ENCODE results near the gene RGS2. TPM values are rescaled to one million over a fixed set of nuclear protein-coding genes. Genes with fewer than 3 reads are reported as not detected.

Gene RGS2
- total and polyA plus RNA-seq, 5 experiments from 2014 or later, result 9.7 to 74.8 (median 19.3) TPM

DNA sequence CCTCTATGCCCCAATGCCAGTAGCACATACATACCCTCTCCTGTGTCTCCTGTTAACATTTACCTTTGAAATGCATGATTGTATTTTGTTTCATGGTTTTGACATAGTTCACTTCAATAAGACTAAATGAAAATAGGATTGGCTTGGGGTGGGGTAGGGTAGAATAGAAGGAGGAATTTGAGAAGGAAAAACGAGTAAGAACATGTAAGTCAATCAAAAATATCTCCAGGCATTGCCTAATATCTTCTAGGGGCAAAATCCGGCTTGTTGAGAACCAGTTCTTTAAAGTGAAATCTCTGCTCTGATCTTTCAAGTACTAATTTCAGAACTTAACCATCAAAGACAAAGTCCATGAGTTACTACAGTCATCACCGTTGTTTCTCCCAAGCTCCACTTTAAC is 31.8 kb upstream of the RGS2 start:
- POLR2A ChIA-PET, result no interaction called here
- Mint-ChIP-seq H3K27ac (no peak overlapping the region), H3K4me3 (no peak overlapping the region), H3K9me3 (peaks cover 0 to 5% (median 2%) of the 10 kb centered on the region in 9 donors), H3K4me1 (no peaks in the 10 kb centered on the region), H3K36me3 (no peaks in the 10 kb centered on the region), H3K27me3 (peaks cover 0 to 8% (median 4%) of the 10 kb centered on the region in 5 donors)
- ATAC-seq (no peak), DNase-seq (no peak)

DNA sequence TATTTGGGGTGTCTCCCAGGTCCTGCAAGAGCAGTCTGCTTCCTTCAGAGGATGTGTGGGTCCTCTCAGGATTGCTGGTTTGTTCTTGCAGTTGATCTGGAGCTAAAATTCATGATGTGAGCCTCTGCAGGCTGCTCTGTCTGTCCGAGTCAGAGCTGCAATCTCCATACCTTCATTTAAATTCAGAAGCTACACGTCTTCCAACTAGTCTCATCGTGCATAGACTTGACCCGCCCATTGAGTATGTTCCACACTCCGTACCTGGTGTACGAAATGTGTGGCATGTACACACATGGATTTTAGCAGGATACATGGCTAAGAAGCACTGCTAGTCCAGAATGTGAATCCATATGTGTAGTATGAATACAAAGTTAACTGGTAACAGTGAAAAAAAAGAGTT is 25.0 kb upstream of the RGS2 start:
- Mint-ChIP-seq H3K36me3 (no peaks in the 10 kb centered on the region), H3K4me3 (no peak overlapping the region), H3K4me1 (no peaks in the 10 kb centered on the region), H3K27me3 (peaks cover 11 to 39% (median 21%) of the 10 kb centered on the region in 5 donors), H3K9me3 (peaks cover 0 to 5% (median 2%) of the 10 kb centered on the region in 9 donors), H3K27ac (no peak overlapping the region)
- ATAC-seq (no peak), DNase-seq (no peak)
- POLR2A ChIA-PET, result no interaction called here

DNA sequence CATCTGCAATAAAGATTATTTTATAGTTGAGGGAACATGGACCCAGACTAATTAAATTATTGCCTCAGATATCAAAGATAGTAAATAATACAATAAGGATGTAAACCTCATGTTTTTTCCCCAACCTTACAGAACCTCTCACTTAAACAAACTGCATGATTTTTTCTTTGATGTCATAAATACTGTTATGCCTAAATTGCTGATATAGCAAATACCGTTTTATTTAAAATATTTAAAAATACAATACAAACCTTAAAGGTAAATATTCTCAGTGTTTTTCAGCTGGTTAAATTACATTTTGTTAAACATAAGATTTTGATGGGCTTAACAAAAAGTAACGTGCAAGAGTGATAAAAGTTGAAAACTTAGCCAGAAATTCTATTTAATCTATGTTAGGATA is 24.4 kb upstream of the RGS2 start:
- Mint-ChIP-seq H3K27ac (no peak overlapping the region), H3K4me1 (no peaks in the 10 kb centered on the region), H3K9me3 (peaks cover 0 to 5% (median under 1%) of the 10 kb centered on the region in 9 donors), H3K4me3 (no peak overlapping the region), H3K27me3 (peaks cover 11 to 39% (median 20%) of the 10 kb centered on the region in 5 donors), H3K36me3 (no peaks in the 10 kb centered on the region)
- DNase-seq (no peak), ATAC-seq (no peak)
- POLR2A ChIA-PET, result no interaction called here

DNA sequence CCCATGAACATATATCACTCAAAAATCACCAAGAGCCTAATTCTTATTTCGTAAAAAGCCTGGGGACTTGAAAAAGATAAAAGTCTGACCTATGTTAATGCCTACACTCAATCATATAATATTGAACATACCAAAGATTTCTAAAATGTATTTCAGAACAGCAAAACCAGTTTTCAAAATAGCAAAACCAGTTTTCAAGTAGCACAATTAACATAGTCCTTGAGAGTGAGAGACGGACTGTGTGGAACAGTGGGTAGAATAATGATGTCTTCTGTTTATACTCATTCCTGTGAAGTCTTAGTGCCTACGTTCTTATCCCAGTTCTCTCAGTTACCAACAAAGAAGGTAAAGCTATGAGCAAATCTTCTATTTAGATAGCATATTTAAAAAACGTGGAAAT is 22.3 kb upstream of the RGS2 start:
- Mint-ChIP-seq H3K27me3 (peaks cover 11 to 38% (median 20%) of the 10 kb centered on the region in 5 donors), H3K4me3 (no peak overlapping the region), H3K36me3 (no peaks in the 10 kb centered on the region), H3K4me1 (no peaks in the 10 kb centered on the region), H3K9me3 (no peaks in the 10 kb centered on the region), H3K27ac (no peak overlapping the region)
- DNase-seq (no peak), ATAC-seq (no peak)
- POLR2A ChIA-PET, result no interaction called here

DNA sequence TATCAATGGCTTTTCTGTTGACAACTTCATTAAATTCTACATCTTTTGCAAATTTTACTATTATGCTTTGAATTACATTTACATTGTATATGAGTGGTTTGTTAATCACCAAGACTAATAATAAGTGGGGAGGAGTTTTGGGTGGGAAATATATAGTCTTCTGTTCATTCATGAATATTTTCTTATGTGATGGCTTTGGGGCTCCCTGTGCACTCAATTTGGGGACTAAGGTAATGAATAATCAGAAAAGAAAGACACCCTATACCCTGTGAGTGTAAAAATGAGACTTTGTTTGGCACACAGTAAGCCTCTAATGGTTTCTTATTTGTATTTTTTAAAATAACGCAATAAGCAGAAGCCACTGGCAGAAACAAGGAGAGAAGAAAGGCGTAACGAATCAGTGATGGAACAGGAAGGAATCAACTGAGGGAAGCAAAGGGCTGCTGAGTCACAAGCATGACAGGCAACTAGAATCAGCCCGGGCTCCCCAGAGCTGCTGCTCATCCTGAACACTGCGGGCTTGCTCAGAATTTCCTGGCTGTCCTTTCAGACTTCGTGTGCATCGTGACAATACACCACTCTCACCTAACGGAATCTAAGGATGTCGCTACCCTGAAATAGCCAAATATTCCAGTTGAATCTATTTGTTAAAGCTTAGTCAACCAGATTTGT is 20.8 kb upstream of the RGS2 start:
- Mint-ChIP-seq H3K4me3 (no peak overlapping the region), H3K36me3 (no peaks in the 10 kb centered on the region), H3K9me3 (no peaks in the 10 kb centered on the region), H3K27ac (no peak overlapping the region), H3K4me1 (no peaks in the 10 kb centered on the region), H3K27me3 (peaks cover 6 to 23% (median 12%) of the 10 kb centered on the region in 5 donors)
- ATAC-seq (no peak), DNase-seq (no peak)
- POLR2A ChIA-PET, result no interaction called here

DNA sequence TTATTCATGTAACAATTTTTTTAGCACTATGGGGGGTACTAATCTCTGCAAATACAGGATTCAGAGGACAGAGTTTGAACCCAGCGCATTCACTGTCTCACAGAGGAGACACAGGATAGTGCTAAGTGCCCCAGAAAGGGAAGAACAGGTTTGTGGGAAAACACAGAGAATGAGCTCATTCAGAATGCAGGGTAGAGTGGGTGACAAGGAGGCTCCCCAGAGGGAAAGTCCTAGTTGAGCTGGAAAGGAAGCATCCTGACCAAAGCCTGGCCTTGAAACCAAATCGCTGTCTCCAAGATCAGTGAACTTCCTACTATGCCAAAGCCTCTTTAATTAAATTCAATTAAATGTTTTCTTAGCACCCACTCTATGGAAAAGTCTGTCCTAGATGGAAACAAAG is 19.0 kb upstream of the RGS2 start:
- no peak for DNase-seq
- H3K9me3 Mint-ChIP-seq, result no peaks in the 10 kb centered on the region
- H3K36me3 Mint-ChIP-seq, result no peaks in the 10 kb centered on the region
- ATAC-seq, result no peak
- no peaks in the 10 kb centered on the region for H3K4me1 Mint-ChIP-seq
- no peak overlapping the region for H3K4me3 Mint-ChIP-seq
- POLR2A ChIA-PET, result interaction anchor here (0.6 kb wide), 1 partner anchor 201 kb away, joined by 3 read pairs; no protein-coding TSS in a partner anchor
- peaks cover 5 to 11% (median 8%) of the 10 kb centered on the region in 5 donors for H3K27me3 Mint-ChIP-seq
- H3K27ac Mint-ChIP-seq, result no peak overlapping the region

DNA sequence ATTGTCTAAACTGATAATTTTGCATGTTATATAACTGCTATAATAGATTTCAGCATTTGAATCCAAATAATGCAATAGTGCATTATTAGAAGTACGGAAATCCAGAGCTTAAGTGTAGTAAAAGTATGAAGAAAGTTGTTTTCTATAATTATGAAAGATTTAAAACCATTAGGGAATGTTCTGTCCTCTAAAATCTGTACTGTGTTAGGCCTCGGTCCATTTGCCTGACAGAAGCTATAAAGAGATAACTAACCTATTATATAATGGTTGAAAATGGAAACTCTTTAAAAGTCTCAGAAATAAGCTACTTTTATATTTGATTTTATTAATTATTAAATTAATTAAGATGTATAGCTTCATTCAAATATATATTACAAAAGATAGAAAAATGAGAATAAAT is 16.2 kb upstream of the RGS2 start:
- Mint-ChIP-seq H3K4me1 (no peaks in the 10 kb centered on the region), H3K27ac (no peak overlapping the region), H3K9me3 (no peaks in the 10 kb centered on the region), H3K4me3 (no peak overlapping the region), H3K36me3 (no peaks in the 10 kb centered on the region), H3K27me3 (peaks cover 0 to 8% (median 5%) of the 10 kb centered on the region in 5 donors)
- DNase-seq (no peak), ATAC-seq (no peak)
- POLR2A ChIA-PET, result no interaction called here

DNA sequence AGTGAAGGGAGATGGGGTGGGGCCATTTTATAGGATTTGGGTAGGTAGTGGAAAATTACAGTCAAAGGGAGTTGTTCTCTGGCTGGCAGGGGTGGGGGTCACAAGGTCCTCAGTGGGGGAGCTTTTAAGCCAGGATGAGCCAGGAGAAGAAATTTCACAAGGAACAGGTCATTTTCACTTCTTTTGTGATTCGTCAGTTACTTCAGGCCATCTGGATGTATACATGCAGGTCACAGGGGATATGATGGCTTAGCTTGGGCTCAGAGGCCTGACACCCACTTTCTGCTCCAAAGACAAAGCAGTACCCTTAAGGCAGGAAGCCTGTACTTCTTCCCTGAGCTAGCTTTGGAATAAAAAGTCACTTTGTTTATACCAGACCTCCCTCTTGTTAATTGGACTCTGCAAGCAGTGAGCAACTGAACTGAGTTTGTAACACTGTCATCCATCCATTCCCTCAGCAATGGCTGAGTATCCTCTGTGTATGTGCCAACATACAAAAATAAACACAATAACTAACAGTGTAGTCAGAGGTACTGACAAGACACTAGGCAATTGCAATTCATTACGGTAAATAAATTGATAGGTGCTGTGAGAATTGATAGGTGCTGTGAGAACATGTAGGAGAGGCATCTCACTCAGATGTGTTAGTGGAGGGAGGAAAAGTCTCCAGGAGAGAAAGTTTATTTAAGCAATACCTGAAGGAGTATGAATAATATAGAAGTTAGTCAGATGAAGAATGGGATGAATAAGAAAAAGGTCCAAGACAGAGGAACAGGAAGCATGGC is 14.7 kb upstream of the RGS2 start:
- POLR2A ChIA-PET, result no interaction called here
- H3K27ac Mint-ChIP-seq, result peak overlapping the region in 1 of 10 donors; percentile 4
- DNase-seq (no peak), ATAC-seq (no peak)
- no peaks in the 10 kb centered on the region for H3K9me3 Mint-ChIP-seq
- H3K4me1 Mint-ChIP-seq, result no peaks in the 10 kb centered on the region
- peaks cover 0 to 4% (median 0%) of the 10 kb centered on the region in 5 donors for H3K27me3 Mint-ChIP-seq
- H3K4me3 Mint-ChIP-seq, result no peak overlapping the region
- no peaks in the 10 kb centered on the region for H3K36me3 Mint-ChIP-seq

DNA sequence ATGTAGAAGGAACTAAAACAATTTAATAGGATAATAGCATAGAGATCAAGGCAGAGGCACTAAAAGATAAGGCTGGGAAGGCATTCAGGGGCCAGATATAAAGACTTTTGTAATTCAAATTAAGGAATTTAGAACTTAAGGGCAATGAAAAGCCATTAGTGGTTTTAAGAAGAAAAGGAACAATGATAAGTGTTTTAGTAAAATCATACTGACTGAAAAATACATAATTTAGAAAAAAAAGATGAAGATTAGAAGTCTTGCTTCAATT is 14.1 kb upstream of the RGS2 start:
- Mint-ChIP-seq H3K9me3 (no peaks in the 10 kb centered on the region), H3K4me1 (no peaks in the 10 kb centered on the region), H3K27ac (peak overlapping the region in 1 of 10 donors; percentile 4), H3K27me3 (peaks cover 0 to 4% (median 2%) of the 10 kb centered on the region in 5 donors), H3K4me3 (no peak overlapping the region), H3K36me3 (no peaks in the 10 kb centered on the region)
- POLR2A ChIA-PET, result no interaction called here
- DNase-seq (no peak), ATAC-seq (no peak)

DNA sequence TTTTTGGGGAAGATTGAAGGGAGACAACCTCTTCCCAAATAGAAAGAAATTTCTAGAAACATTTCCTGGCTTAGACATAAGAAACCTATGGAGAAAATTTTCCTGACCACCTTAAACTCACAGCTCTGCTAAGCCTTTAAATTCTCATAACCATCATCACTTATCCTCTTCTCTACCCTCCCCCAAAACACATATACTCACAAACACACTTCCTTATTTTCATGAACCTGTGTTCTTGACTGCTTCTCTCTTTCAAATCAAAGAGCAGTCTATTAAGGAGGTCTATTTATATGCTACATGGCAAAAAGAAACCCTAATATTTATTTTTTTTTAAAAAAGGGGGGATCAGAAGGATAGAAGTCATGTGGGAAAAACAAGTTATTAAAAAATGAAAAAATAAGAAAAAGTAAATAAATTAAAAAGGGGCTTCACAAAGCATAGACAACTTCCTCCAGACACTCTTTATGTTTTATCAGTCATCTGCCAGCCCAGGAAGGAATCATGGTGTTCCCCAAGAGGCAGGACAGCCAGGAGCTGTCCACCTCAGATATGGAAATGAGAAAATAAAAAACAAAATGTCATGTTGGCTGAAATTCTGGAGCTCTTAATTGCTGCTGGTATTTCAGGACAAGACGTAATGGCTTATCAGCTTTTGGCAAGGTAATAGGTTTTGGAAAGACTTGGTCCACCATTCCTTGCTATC is 12.8 kb upstream of the RGS2 start:
- Mint-ChIP-seq H3K27me3 (peaks cover 0 to 4% (median 2%) of the 10 kb centered on the region in 5 donors), H3K36me3 (no peaks in the 10 kb centered on the region), H3K27ac (no peak overlapping the region), H3K4me3 (no peak overlapping the region), H3K4me1 (no peaks in the 10 kb centered on the region), H3K9me3 (no peaks in the 10 kb centered on the region)
- POLR2A ChIA-PET, result no interaction called here
- DNase-seq (no peak), ATAC-seq (no peak)

DNA sequence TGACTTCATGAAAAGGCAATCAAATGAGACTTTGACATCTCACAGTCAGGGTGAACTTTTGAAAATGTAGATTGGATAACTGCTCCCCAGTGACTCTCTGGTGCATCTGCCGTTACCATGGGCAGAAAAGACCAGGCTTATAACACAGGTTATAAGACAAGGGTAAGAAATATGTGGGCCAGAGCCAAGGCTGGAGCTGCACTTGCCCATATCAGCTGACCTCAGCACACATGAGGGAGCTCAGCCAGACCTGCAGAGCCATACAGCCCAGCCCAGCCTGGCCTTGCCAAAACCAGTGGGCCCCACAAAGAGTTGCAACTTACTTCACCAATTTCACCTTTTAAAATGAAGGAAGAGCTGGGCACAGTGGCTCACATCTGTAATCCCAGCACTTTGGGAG is 11.7 kb upstream of the RGS2 start:
- Mint-ChIP-seq H3K4me1 (no peaks in the 10 kb centered on the region), H3K9me3 (no peaks in the 10 kb centered on the region), H3K27me3 (peaks cover 0 to 4% (median 0%) of the 10 kb centered on the region in 5 donors), H3K36me3 (no peaks in the 10 kb centered on the region), H3K27ac (no peak overlapping the region), H3K4me3 (no peak overlapping the region)
- POLR2A ChIA-PET, result no interaction called here
- DNase-seq, result no peak
- no peak for ATAC-seq

DNA sequence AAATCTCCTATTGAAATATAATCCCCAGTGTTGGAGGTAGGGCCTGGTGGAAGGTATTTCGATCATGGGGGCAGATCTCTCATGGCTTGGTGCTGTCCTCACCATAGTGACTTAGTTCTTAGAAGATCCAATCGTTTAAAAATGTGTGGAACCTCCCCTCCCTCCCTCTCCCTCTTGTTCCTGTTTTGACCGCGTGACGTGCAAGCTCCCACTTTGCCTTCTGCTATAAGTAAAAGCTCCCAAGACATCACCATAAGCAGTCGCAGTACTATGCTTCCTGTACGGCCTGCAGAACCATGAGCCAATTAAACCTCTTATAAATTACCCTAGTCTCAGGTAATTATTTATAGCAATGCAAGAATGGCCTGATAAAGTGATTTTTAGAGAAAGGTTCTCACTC is 10.9 kb upstream of the RGS2 start:
- peaks cover 0 to 4% (median 0%) of the 10 kb centered on the region in 5 donors for H3K27me3 Mint-ChIP-seq
- no peaks in the 10 kb centered on the region for H3K4me1 Mint-ChIP-seq
- no peak overlapping the region for H3K27ac Mint-ChIP-seq
- POLR2A ChIA-PET, result no interaction called here
- no peak for DNase-seq
- ATAC-seq, result no peak
- no peaks in the 10 kb centered on the region for H3K9me3 Mint-ChIP-seq
- H3K36me3 Mint-ChIP-seq, result no peaks in the 10 kb centered on the region
- H3K4me3 Mint-ChIP-seq, result no peak overlapping the region

DNA sequence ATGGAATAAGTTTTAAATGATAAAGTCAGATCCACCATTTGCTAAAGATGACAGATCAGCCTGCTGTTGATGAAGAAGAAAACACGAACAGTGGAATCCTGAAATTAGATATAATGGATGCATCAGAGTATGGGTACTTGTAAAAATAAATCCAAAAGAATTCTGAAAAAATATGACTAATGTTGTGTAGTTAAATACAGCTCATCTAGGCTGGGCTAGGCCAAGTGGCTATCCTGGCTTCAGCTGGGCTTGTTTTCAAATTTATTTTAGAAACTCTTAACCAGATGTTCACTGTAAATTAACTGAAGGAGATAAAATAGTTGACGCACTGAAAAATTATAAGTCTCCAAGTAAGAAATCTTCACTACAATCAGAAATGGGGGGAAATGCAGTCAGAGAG is 7.4 kb upstream of the RGS2 start:
- Mint-ChIP-seq H3K4me3 (no peak overlapping the region), H3K9me3 (no peaks in the 10 kb centered on the region), H3K4me1 (peaks cover 0 to 2% (median 0%) of the 10 kb centered on the region in 4 donors), H3K27me3 (peaks cover 0 to 2% (median 0%) of the 10 kb centered on the region in 5 donors), H3K27ac (peak overlapping the region in 1 of 10 donors; percentile 4), H3K36me3 (no peaks in the 10 kb centered on the region)
- POLR2A ChIA-PET, result no interaction called here
- DNase-seq, result no peak
- ATAC-seq, result no peak

Data from naive thymus-derived CD8-positive, alpha-beta T cell (primary cell).